A549 (cell line): ENCODE results near the gene FSTL3. TPM values are rescaled to one million over a fixed set of nuclear protein-coding genes. Genes with fewer than 3 reads are reported as not detected.

ENCODE experiments used
- ATAC-seq, 2 experiments: fragments of 200-7000 bp in 1 of 2; fragments of >200 bp in 1 of 2; cut with Nextera tagmentation in 1 of 2; cut with Tn5 transposase in 1 of 2; 3 replicates each; pipeline versions ENCODE4 v1.8.0 to v1.9.1; 2018 to 2020; ENCODE audit warnings: mild to moderate bottlenecking in 1 of 2, moderate library complexity in 1 of 2
- CTCF ChIA-PET: fragments of 300-600 bp; sonication (Branson Sonifier 250); formaldehyde crosslinking; extraction: SDS; loops from one replicate; lab custom pipeline; 2021; ENCODE audit warnings: antibody characterized with exemption, inconsistent platforms; lab: Yijun Ruan, JAX
- POLR2A ChIA-PET: fragments of 350-600 bp; formaldehyde crosslinking; extraction: SDS; loops from one replicate; lab custom pipeline; 2021; ENCODE audit warnings: antibody characterized with exemption, inconsistent platforms; lab: Yijun Ruan, JAX
- DNase-seq, 2 experiments: peaks; one replicate each; pipeline versions ENCODE4 v3.0.0 to v3.0.0-alpha.2; 2011 to 2016; ENCODE audit warnings: low read depth in 1 of 2, low spot score in 1 of 2
- FAIRE-seq: peaks from 2 replicates; lab custom pipeline; 2011; peaks lifted over from hg19 to GRCh38; lab: Jason Lieb, UNC
- H3K27ac ChIP-seq, 2 experiments: fragments of >200 bp; sonication (Bioruptor Twin); formaldehyde crosslinking; 3 replicates each; pipeline ENCODE4 v1.5.1; 2016 to 2017
- H3K4me1 ChIP-seq: fragments of >200 bp; sonication (Bioruptor Twin); formaldehyde crosslinking; 3 replicates; pipeline ENCODE4 v1.6.1; 2016
- H3K4me2 ChIP-seq: fragments of >200 bp; sonication (Bioruptor Twin); formaldehyde crosslinking; 3 replicates; pipeline ENCODE4 v1.6.1; 2016
- H3K4me3 ChIP-seq: fragments of >200 bp; sonication (Bioruptor Twin); formaldehyde crosslinking; 3 replicates; pipeline ENCODE4 v1.5.1; 2016
- H3K9me3 ChIP-seq: fragments of >200 bp; sonication (Bioruptor Twin); formaldehyde crosslinking; 3 replicates; pipeline ENCODE4 v1.6.1; 2016
- BHLHE40 ChIP-seq: IDR thresholded peaks from 2 replicates; pipeline ENCODE4 v1.6.1; 2012; ENCODE audit warnings: low read depth, low read length, inconsistent platforms
- CEBPB ChIP-seq, 2 experiments: fragments of >200 bp in 1 of 2; sonication (Bioruptor Twin) in 1 of 2; formaldehyde crosslinking in 1 of 2; IDR thresholded peaks; 2 replicates each; pipeline ENCODE4 v1.6.1; 2012 to 2016
- FOSL2 ChIP-seq, 2 experiments: fragments of 450-650 bp in 1 of 2; fragments of >200 bp in 1 of 2; sonication (Bioruptor Twin) in 1 of 2; formaldehyde crosslinking; IDR thresholded peaks; 2 replicates each; pipeline versions ENCODE4 v1.5.0 to v1.6.1; 2016 to 2020; ENCODE audit warnings: mild to moderate bottlenecking in 1 of 2, moderate library complexity in 1 of 2
- HDAC2 ChIP-seq: fragments of 200-600 bp; sonication (generic); IDR thresholded peaks from 2 replicates; pipeline ENCODE4 v1.6.1; 2016
- HOXB5 ChIP-seq: fragments of 250-450 bp; sonication (Bioruptor Pico); IDR thresholded peaks from 2 replicates; pipeline ENCODE4 v1.5.0; 2020; ENCODE audit warnings: mild to moderate bottlenecking, moderate library complexity
- JUN ChIP-seq, 2 experiments: fragments of >200 bp; sonication (Bioruptor Twin); formaldehyde crosslinking; IDR thresholded peaks; 2 replicates in 1 of 2; 3 replicates in 1 of 2; pipeline ENCODE4 v1.6.1; 2016 to 2017
- KDM5A ChIP-seq: fragments of 200-600 bp; sonication (generic); IDR thresholded peaks from 2 replicates; pipeline ENCODE4 v1.6.1; 2016; ENCODE audit warnings: antibody characterized with exemption, mild to moderate bottlenecking
- MAZ ChIP-seq: fragments of 150-350 bp; IDR thresholded peaks from 2 replicates; pipeline ENCODE4 v1.6.1; 2014; ENCODE audit warnings: antibody characterized with exemption, low read depth, low read length, borderline replicate concordance
- MYC ChIP-seq: IDR thresholded peaks from 2 replicates; pipeline ENCODE4 v1.6.1; 2012; ENCODE audit warnings: mild to moderate bottlenecking, inconsistent platforms, low read length, improper control_type of control experiment, borderline replicate concordance
- NR3C1 ChIP-seq: fragments of >200 bp; sonication (Bioruptor Twin); formaldehyde crosslinking; IDR thresholded peaks from 3 replicates; pipeline ENCODE4 v1.6.1; 2017
- POLR2A ChIP-seq: IDR thresholded peaks from 2 replicates; pipeline ENCODE4 v1.6.1; 2012; ENCODE audit warnings: mild to moderate bottlenecking, low read length
- RAD21 ChIP-seq, 2 experiments: fragments of >200 bp in 1 of 2; sonication (Bioruptor Twin) in 1 of 2; formaldehyde crosslinking in 1 of 2; IDR thresholded peaks in 1 of 2; conservative IDR thresholded peaks in 1 of 2; 2 replicates in 1 of 2; 3 replicates in 1 of 2; pipeline ENCODE4 v1.6.1; 2012 to 2018; ENCODE audit warnings: inconsistent platforms in 1 of 2
- RARB ChIP-seq: fragments of 250-450 bp; sonication (Bioruptor Pico); IDR thresholded peaks from 2 replicates; pipeline ENCODE4 v1.8.0; 2021; ENCODE audit warnings: mild to moderate bottlenecking, moderate library complexity
- RCOR1 ChIP-seq: fragments of 150-350 bp; IDR thresholded peaks from 2 replicates; pipeline ENCODE4 v1.6.1; 2014; ENCODE audit warnings: antibody characterized with exemption, low read length, low read depth
- RFX5 ChIP-seq: fragments of 450-650 bp; IDR thresholded peaks from 2 replicates; pipeline ENCODE4 v1.7.1; 2014; ENCODE audit warnings: antibody characterized with exemption, mild to moderate bottlenecking, moderate library complexity
- SMC3 ChIP-seq: fragments of >200 bp; sonication (Bioruptor Twin); formaldehyde crosslinking; IDR thresholded peaks from 3 replicates; pipeline ENCODE4 v1.6.1; 2018; ENCODE audit warnings: inconsistent platforms
- SREBF2 ChIP-seq: fragments of 450-650 bp; IDR thresholded peaks from 2 replicates; pipeline ENCODE4 v1.6.1; 2014; ENCODE audit warnings: mild to moderate bottlenecking, moderate library complexity
- ZC3H11A ChIP-seq: fragments of 450-650 bp; IDR thresholded peaks from 2 replicates; pipeline ENCODE4 v1.6.1; 2014; ENCODE audit warnings: antibody characterized with exemption, mild to moderate bottlenecking
- ZFP36 ChIP-seq: fragments of 450-650 bp; IDR thresholded peaks from 2 replicates; pipeline ENCODE4 v1.6.1; 2014; ENCODE audit warnings: borderline replicate concordance; ENCODE audit not compliant: partially characterized antibody
- WGBS: methylation state at CpG from one replicate; pipeline ENCODE4 v1.1.6; 2017; ENCODE audit errors: missing lambda C conversion rate; 5-methylcytosine and 5-hydroxymethylcytosine counted together
- polyA plus RNA-seq, 4 experiments: library from polyadenylated mRNA; depleted of rRNA in 3 of 4; stranded (reverse); fragments of >200 nt; fragmentation: RNase III in 1 of 4; extraction: RNeasy Plus Mini Kit Qiagen cat#74134 plus additional on column Dnase treatment in 1 of 4; gene quantifications; 2 replicates in 3 of 4; 3 replicates in 1 of 4; pipeline ENCODE4 v1.2.3, GENCODE V29; 2011 to 2017
- TF ChIP-seq, protein P1 (sequence below): IDR thresholded peaks from 2 replicates; pipeline ENCODE4 v1.6.1; 2012
- TF ChIP-seq, protein P2 (sequence below): fragments of >200 bp; sonication (Bioruptor Twin); formaldehyde crosslinking; IDR thresholded peaks from 3 replicates; pipeline ENCODE4 v1.6.1; 2016
- TF ChIP-seq, protein P3 (sequence below): fragments of 250-450 bp; sonication (Bioruptor Pico); IDR thresholded peaks from 2 replicates; pipeline ENCODE4 v1.5.0; 2021; ENCODE audit warnings: mild to moderate bottlenecking, moderate library complexity, borderline replicate concordance
- TF ChIP-seq, protein P4 (sequence below): fragments of >200 bp; sonication (Bioruptor Twin); formaldehyde crosslinking; IDR thresholded peaks from 2 replicates; pipeline ENCODE4 v1.6.1; 2016
- TF ChIP-seq, protein P5 (sequence below): fragments of >200 bp; sonication (Bioruptor Twin); formaldehyde crosslinking; IDR thresholded peaks from 3 replicates; pipeline ENCODE4 v1.5.1; 2016
- TF ChIP-seq, protein P6 (sequence below): IDR thresholded peaks from 2 replicates; pipeline ENCODE4 v1.6.1; 2012; ENCODE audit warnings: low read depth, borderline replicate concordance

FSTL3 gene
- polyA plus RNA-seq, 2 of the 4 experiments (the other 2 are of a cell fraction) = 58.1 to 131 TPM

DNA sequence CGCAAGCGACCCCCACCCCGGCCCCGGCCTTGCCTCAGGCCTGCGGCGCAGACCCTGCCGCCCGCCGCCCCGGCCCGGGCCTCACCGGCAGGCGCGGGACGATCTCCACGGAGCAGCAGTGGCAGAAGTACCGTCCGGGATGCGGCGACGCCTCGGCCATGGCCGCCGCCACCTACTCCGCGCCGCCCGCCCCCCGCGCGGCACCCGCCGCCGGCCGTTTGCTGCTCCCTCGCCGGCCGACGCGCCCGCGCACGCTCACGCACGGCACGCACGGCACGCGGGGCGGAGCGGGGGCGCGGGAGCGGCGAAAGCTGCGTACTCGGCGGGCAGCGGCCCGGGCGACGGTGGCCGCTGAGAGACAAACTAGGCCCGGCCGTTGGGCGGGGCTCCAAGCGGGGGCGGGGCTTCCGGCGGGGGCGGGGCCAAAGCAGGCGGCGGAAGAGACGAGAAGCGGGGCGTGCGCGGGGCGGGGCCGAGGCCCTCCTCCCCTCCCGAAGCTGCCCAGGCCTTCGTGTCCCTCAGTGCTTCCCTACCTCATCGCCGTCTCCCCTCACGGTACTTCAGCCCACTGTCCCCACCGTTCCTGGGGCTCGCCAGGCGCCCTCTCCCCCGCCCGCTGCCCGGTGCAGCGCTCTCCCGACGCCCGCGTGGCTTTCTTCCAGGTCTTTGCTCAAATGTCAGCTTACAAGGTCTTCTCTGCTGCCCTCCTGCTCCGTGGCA, 13.1 kb upstream of the FSTL3 start, which contains the start of gene RNF126:
RNF126 (minus strand) TSS at position 253 of the 720 bp plus-strand sequence; CDS start at position 160, 93 bp downstream.
- Histone ChIP-seq H3K9me3 (no peaks in the 10 kb centered on the region), H3K4me3 (peak within 1 kb of the TSS; percentile 100), H3K27ac (peak within 1 kb of the TSS; percentile 99 to 100), H3K4me2 (peak within 1 kb of the TSS; percentile 98)
- CTCF ChIA-PET = interaction anchor here (0.6 to 1.9 kb wide), 7 partner anchors 55 to 260 kb away, joined by 3 to 11 read pairs (median 5); no protein-coding TSS in a partner anchor
- DNase-seq (peak; percentile 72 to 87), FAIRE-seq (no peak)
- TF ChIP-seq POLR2A = peak; percentile 45
- TF ChIP-seq RCOR1 = no peak
- TF ChIP-seq JUN (IDR thresholded peaks at IDR 0.05) = peak; percentile 47 to 73; a peak in 3 of 5 replicates
- no peak for TF ChIP-seq RARB (CRISPR knock-in tag)
- no peak for TF ChIP-seq HOXB5 (CRISPR knock-in tag)
- TF ChIP-seq ZC3H11A = no peak
- TF ChIP-seq, protein P1, sequence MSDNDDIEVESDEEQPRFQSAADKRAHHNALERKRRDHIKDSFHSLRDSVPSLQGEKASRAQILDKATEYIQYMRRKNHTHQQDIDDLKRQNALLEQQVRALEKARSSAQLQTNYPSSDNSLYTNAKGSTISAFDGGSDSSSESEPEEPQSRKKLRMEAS = no peak; the same call in 1 of the 2 replicates
- TF ChIP-seq ZFP36 = no peak
- TF ChIP-seq MAZ = no peak
- no peak for TF ChIP-seq HDAC2
- no peak for TF ChIP-seq FOSL2 (IDR thresholded peaks at IDR 0.05)
- TF ChIP-seq FOSL2 (CRISPR knock-in tag; IDR thresholded peaks at IDR 0.05) = no peak
- TF ChIP-seq, protein P2, sequence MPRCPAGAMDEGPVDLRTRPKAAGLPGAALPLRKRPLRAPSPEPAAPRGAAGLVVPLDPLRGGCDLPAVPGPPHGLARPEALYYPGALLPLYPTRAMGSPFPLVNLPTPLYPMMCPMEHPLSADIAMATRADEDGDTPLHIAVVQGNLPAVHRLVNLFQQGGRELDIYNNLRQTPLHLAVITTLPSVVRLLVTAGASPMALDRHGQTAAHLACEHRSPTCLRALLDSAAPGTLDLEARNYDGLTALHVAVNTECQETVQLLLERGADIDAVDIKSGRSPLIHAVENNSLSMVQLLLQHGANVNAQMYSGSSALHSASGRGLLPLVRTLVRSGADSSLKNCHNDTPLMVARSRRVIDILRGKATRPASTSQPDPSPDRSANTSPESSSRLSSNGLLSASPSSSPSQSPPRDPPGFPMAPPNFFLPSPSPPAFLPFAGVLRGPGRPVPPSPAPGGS = peak; percentile 52; the same call in 1 of the 3 replicates
- TF ChIP-seq, protein P3, sequence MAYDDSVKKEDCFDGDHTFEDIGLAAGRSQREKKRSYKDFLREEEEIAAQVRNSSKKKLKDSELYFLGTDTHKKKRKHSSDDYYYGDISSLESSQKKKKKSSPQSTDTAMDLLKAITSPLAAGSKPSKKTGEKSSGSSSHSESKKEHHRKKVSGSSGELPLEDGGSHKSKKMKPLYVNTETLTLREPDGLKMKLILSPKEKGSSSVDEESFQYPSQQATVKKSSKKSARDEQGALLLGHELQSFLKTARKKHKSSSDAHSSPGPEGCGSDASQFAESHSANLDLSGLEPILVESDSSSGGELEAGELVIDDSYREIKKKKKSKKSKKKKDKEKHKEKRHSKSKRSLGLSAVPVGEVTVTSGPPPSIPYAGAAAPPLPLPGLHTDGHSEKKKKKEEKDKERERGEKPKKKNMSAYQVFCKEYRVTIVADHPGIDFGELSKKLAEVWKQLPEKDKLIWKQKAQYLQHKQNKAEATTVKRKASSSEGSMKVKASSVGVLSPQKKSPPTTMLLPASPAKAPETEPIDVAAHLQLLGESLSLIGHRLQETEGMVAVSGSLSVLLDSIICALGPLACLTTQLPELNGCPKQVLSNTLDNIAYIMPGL (CRISPR knock-in tag) = no peak
- TF ChIP-seq BHLHE40 = peak; percentile 36; the same call in 1 of the 2 replicates
- no peak for TF ChIP-seq RFX5
- TF ChIP-seq CEBPB (IDR thresholded peaks at IDR 0.05) = no peak
- TF ChIP-seq, protein P4, sequence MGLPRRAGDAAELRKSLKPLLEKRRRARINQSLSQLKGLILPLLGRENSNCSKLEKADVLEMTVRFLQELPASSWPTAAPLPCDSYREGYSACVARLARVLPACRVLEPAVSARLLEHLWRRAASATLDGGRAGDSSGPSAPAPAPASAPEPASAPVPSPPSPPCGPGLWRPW = no peak
- no peak for TF ChIP-seq RAD21 (conservative IDR thresholded peaks at IDR 0.05 in 1 of 2, IDR thresholded peaks at IDR 0.05 in 1 of 2)
- no peak for TF ChIP-seq NR3C1
- no peak for TF ChIP-seq SMC3
- TF ChIP-seq, protein P5, sequence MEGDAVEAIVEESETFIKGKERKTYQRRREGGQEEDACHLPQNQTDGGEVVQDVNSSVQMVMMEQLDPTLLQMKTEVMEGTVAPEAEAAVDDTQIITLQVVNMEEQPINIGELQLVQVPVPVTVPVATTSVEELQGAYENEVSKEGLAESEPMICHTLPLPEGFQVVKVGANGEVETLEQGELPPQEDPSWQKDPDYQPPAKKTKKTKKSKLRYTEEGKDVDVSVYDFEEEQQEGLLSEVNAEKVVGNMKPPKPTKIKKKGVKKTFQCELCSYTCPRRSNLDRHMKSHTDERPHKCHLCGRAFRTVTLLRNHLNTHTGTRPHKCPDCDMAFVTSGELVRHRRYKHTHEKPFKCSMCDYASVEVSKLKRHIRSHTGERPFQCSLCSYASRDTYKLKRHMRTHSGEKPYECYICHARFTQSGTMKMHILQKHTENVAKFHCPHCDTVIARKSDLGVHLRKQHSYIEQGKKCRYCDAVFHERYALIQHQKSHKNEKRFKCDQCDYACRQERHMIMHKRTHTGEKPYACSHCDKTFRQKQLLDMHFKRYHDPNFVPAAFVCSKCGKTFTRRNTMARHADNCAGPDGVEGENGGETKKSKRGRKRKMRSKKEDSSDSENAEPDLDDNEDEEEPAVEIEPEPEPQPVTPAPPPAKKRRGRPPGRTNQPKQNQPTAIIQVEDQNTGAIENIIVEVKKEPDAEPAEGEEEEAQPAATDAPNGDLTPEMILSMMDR = no peak
- TF ChIP-seq, protein P6, sequence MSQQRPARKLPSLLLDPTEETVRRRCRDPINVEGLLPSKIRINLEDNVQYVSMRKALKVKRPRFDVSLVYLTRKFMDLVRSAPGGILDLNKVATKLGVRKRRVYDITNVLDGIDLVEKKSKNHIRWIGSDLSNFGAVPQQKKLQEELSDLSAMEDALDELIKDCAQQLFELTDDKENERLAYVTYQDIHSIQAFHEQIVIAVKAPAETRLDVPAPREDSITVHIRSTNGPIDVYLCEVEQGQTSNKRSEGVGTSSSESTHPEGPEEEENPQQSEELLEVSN = peak; percentile 34; the same call in 1 of the 2 replicates
- no peak for TF ChIP-seq MYC
- no peak for TF ChIP-seq SREBF2
- no peak for TF ChIP-seq KDM5A
- TF ChIP-seq, all 56 proteins: peak for 5
- H3K4me1 ChIP-seq = peaks cover 24% of the 10 kb centered on the region; the same call in 2 of the 3 replicates
- POLR2A ChIA-PET = interaction anchor here (0.6 to 1.4 kb wide), 8 partner anchors 14 to 107 kb away, joined by 3 to 8 read pairs (median 4); partner anchors contain the start of genes BSG, FSTL3 and MISP
- 0% methylated on average over 10 of the region's 97 CpGs for WGBS
- ATAC-seq = peak; percentile 75
